GM21737 (cell line): ENCODE results near the gene PKLR.
"Not testable (repeated sequence)": the region's sequence is repeated elsewhere in the genome, so short reads cannot be mapped to it uniquely, and the experiment has no call there.

Experiments used
- ATAC-seq: cut with Tn5 transposase; IDR thresholded peaks from one replicate; pipeline ENCODE4 v1.9.1; 2021; ENCODE audit warnings: mild to moderate bottlenecking, moderate library complexity; ENCODE audit not compliant: unreplicated experiment

PKLR gene

DNA sequence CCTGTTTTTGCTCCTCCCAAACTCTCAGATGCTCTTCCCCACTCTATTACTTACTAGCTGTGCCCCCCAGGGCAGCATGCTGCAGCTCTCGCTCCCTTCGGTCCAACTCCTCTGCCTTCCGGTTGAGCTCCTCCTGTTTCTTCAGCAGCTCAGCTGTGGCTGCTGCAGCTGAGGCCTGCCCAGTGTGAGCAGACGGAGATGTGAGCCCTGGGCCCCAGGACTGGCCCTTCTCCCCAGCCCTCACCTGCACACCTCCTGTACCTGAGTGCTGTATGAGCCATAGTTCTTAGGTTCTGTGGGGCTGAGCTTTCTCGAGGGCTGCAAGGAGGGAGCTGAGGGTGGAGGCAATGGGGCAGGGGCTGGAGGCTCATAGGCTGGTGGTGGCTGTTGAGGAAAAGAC is 41.0 kb downstream of the PKLR start:
- no peak for ATAC-seq

DNA sequence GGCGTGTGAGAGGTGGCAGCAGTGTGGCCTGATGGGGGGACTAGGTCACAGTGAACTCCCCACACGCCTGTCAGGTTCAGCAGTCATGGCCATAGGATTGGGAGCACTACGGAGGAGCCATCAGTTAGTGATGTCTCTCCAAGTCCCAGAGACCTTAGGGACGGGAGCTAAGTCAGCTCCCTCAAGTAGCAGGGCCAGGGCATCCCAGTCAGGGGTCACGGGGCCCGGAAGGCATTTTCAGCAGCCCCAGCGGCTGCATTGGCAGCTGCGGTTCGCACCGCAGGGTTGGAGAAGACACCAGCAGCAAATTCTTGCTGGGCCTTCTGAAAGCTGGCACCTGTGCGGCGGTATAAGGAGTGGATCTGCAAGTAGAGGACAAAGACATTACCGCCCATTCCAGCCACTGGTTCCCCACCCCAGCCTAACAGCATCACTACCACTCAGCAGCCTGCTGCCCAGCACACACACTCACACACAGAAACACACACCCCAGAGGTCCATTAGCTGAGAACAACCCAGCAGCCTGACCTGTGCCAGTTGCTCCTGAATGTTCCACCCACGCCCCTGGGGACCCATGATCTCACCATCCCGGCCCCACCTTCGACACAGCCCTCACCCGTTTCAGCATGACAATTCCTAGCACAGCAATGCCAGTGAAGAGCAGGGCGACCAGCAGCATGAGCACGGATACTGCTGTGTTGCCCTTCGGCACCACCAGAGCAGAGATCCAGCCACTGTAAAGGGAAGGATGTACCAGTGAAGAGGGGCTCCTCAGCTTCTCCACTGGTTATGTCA is 45.0 kb downstream of the PKLR start:
- ATAC-seq: no peak

DNA sequence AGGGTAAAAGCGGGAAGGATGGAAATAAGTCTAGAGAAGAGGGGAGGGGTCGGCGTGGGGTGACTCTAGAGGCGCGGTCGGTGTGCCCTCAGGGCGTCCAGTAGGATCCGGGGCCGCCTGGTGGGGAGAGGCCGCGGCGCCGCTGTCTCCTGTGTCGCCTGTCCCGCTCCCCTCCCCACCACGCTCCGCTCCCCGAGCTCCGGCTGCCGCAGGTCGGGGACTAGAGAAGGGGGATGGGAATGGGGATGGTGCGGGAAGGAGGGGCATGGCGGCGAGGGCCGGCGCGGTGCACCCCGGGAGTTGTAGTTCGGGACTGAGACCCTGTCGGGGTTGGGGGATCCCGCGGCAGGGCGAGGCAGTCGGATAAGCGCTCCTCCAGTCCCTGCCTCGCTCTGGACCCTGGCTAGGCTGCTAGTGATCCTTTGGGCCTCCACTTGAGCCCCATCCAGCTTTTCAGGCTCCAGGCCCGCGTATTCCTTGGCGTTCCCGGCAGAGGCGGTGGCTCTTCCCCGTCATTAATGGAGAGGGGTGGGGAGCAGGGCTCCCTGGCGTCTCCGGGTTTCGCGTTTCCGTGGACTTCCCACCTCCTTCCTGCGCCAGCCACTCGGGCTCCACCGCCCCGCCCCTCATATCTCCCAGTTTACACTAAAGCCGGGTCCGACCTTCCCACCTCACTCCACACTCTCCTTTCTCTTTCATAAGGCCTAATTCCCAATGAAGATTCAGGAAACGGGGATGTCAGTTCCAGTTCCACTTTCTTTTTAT is 45.8 kb downstream of the PKLR start, which contains the start of gene ENTREP3:
ENTREP3 (minus strand) TSS at position 241 of the 765 bp plus-strand sequence. CDS start 606 bp downstream, outside the sequence.
- no peak for ATAC-seq

DNA sequence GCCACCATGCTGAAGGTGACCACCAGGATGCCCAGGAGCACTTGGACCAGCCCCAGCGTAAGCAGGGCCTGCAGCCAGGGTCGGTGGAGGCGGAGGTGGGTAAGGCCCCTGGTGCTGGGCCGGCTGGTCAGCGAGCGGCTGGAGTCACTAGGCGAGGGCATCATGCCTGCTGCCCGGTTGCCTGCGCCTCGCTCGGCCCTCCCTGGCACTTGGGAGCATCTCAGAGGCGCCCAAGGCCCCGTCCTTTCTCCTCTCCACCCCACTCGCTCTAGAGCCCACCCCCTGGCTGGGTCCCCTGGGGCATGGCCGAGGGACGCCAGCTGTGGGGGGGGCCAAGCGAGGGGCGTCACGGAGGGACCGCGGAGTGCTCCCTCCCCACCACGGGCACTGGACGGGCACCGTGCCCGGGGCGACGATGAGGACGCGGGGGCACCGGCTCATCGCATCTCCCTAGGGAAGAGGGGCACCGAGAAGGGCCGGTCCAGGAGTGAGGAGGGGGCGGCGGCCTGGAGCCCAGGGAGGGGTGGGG is 46.5 kb downstream of the PKLR start:
- no peak for ATAC-seq

DNA sequence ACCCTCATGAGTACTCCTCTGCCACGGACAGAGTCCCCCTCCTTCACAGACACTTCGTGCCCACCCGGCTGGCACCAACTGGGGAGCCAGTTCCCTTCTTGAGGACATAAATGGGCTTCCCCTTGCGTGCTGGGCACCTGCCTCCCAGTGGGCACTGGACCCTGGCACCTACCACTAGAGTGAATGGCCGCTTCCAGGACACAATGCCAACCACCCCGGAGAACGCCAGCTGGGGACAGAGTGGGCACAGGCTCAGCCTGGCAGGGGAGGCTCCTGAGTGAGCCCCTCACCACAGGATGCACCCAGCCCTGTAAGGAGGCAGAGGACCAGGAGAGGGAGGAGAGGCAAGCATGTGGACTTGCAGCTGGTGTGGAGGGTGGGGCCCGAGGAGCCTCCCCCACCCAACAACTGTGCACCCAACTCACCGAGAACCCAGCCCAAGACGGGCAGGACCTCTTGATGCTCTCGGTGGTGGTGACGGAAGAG is 47.0 kb downstream of the PKLR start:
- no peak for ATAC-seq

DNA sequence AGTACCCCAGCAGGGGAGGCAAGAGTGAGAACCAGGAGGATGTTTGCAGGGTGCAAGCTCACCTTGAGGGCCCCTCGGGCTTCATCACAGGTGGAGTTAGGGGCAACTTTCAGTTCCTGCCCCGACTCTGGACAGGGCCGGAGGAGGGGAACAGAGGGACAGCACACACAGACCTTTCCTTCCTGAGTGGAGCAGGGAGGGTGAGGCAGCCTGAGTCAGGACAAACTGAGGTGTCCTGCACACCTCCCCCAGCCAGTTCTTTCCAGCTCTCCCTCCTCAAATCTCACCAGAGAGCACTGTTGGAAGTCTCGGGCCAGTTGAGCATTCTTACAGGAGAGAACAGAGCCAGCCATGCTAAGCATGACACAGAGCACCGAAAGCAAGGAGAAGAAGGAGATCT is 47.4 kb downstream of the PKLR start:
- no peak for ATAC-seq

DNA sequence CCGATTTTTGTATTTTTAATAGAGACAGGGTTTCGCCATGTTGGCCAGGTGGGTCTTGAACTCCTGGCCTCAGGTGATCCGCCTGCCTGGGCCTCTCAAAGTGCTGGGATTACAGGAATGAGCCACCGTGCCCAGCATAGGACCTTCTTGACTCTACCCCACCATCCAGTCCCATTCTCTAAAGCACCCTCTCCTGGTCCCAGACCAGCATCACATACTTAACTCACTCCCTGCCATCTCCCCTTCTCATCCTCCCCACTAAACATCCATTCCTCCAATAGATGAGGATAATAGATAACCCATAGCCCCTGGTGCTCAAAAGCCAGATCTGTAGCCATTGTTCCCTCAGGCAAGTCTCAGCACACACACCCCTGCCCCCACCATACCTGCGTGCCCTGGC is 48.0 kb downstream of the PKLR start:
- no peak for ATAC-seq

DNA sequence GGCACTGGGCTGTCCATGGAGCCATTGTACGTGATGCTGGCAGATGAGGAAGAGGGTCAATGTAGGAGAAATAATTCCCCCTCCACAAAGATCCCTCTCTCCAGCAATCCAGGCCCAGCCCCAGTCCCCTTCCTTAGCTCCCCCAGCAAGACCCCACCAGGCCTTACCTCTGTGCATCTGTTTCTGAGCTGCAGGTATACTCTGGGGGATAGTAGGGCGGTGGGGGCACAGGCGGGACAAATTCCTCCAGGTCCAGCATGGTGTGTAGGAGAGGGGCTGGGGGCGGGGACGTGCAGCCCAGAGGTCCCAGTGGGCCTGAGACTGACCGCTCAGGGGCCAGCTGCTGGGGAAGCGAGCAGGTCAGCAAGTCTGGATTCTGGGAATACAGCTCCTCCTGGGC is 49.7 kb downstream of the PKLR start:
- no peak for ATAC-seq

DNA sequence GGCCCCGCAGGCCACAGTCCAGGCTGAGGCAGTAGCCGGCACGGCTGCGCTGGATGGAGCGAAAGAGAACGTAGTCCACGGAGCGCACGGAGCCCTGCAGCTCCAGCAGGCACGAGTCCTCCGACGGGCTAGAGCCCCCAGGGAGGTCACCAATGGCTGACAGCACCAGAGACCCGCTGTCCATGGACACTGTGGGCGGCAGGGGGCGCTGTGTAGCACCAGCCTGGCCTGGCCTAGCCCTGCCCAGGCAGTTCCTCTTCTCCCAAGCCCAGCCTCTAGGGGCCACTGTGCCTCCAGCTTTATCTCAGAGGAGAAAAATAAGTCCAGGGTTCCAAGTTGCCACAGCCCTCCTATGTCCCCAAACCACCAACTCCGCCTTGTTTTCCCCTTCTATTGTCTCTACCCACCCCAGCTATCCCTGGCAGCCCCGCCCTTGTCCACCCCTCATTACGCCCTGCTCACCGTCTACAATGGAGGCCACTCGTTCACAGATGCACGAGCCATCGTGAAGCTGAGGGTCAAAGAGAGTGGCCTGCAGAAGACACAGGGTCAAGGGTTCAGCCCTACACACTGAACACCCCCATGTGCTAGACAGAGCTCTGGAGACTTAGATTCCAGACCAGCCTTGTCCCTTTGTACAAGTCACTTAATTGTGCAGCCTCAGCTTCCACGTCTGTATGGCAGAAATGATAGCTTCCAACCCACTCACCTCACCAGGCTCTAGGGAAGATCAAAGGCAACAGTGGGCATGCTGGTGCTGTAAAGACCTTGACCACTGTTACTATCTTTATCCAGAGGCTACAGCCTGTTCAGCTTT is 50.4 kb downstream of the PKLR start:
- peak; percentile 80 for ATAC-seq

DNA sequence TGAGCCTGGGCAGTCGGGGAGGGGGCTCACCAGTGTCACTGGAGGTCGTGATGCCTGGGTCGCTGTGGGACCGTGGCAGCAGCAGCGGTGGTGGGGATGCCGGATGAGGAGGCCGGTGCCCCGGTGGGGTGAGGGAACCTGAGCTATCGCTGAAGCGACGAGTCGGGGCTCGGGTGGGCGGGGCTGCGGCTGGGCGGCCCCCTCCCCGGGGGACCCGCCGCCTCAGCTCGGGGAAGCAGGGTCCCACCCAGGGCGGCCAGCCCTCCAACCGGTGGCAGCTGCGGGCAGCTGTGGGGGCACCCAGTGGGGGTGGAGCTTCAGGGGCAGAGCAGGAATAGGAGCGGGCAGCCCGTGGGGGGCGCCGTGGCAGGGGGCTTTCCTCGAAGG is 51.0 kb downstream of the PKLR start:
- ATAC-seq: peak; percentile 11

DNA sequence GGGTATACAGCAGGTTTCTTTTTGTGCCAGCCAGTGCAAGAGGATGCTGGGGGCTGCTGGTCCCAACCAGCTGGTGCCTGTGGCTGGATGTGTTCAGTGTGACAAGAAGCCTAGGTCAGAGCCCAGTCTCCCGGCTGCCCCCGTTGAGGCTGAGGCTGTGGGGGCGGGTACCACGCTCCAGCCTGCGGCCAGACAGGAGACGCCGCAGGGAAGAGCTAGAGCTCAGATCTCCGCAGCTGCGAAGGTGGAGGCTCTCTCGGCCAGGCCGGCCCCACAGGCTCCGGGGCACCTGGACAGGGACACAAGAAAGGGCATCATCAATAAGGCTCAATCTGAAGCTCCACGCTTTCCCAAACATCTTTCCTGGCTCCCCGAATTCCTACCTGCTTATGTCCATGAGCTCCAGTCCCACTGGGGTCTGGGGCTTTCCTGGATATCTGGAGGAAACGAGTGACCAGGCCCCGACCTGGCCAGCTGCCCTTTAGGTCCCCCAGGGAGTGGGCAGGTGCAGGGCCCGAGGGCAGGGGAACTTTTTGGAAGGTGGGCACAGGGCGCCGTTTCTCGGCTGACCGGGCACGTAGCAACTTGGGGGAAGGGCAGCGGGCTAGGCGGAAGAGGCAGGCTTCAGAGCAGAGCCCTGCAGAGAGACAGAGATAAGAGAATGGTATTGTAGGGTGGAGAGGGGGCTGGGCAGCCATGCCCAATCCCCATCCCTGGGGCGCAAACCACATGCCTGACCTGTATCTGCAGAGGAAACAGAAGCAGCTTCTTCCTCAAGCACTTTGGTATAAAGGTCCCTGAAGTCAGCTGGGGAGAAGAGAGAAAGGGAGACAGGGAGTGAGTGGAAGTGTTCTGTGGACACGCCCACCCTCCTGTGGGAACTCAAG is 53.3 kb downstream of the PKLR start:
- no peak for ATAC-seq

DNA sequence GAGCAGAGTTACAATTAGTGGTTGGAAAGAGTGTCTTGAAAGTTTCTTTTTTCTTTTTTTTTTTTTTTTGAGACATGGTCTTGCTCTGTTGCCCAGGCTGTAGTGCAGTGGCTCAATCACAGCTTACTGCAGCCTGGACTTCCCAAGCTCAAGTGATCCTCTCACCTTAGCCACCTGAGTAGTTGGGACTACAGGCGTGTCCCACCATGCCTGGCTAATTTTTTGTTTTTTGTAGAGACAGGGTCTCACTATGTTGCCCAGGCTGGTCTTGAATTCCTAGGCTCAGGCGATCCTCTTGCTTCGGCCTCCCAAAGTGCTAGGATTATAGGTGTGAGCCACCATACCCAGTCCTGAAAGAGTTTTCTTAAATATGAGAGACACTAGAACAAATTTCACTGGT is 54.4 kb downstream of the PKLR start:
- not testable (repeated sequence) for ATAC-seq

DNA sequence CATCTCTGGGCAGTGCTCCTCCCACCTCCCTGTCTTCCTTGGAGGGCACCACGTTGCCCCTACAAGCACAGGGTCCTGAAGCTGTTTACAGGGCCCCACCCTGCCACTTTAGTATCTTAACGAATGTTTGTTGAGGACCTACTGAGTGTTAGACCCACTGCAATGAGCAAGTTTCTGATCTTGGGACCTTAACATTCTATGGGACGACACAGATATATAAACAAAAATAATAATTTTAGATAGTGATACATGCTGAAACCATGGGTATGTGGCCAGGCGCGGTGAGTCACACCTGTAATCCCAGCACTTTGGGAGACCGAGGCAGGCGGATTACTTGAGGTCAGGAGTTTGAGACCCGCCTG is 56.1 kb downstream of the PKLR start:
- ATAC-seq: no peak

DNA sequence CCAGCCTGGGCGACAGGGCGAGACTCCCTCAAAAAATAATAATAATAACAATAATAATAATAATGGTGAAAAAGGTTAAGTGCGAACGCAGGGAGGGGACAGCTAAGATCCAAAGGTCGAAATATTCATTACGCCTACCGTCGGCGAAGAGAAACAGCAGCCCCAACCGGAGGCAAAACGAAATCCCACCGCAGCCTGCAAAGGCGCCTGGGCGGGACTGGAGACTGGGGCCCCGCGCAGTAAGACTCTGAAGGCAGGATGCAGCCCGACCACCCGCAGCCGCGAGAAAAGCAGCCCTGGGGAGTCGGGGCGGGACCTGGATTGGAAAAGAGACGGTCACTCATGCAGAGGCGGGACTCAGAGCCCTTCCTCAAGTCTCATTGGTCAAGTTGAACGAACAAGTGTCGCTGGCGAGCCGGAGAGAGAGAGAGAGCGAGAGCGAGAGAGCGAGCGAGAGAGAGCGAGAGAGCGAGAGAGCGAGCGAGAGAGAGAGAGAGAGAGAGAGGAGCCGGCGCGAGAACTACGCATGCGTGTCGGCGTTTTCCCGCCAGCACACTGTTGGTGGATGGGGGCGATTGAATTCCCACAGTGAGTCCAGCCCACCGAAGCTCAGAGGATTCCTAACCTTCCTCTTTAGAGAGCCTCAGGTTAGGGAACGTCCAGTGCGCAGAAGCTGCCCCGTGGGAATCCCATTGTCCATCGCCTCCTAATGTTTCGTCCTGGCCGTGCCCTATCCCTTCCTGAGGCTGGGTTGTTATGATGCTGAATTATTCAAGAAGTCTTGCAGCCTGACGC is 56.7 kb downstream of the PKLR start:
- peak; percentile 87 for ATAC-seq

DNA sequence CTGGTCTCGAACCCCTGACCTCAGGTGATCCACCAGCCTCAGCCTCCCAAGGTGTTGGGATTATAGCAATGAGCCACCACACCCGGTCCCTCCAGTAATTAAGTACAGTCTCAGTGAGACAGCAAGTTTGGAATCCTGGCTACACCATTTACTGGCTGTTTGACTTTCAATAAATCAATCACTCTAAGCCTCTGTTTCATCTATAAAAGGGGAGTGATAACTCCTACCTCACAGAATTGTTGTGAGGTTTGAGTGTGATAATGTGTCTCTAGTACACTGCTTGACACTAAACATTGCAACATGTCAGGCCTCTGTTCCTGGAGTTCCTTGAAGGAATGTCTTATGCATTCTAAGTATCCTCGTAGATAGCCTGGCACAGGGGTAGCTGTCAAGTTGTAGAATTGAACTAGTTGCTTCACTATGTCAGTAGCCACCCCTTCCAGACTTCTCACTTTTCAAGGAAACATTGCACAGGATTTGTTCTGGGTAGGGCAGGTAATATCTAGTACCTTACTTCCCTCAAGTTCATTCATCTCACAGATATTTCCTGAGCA is 58.4 kb downstream of the PKLR start:
- ATAC-seq: no peak

DNA sequence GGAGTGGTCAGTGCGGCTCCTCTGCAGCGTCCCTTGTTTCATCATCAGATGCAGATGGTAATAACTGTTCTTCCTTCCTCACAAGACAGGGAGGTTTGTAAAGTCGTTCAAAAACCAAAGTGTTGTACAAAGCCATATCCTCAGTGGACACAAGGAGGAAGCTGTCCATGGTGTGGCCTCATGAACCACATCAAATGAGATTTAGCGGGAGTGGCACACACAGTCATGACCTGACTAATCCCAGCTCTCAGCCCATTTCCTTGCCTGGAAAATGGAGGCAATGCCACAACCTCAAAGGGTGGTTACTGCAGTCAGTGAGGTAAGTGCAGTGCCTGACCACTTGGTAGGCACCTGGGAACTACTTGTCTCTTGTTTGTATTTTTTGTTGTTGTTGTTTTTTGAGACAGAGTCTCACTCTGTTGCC is 59.4 kb downstream of the PKLR start:
- no peak for ATAC-seq

DNA sequence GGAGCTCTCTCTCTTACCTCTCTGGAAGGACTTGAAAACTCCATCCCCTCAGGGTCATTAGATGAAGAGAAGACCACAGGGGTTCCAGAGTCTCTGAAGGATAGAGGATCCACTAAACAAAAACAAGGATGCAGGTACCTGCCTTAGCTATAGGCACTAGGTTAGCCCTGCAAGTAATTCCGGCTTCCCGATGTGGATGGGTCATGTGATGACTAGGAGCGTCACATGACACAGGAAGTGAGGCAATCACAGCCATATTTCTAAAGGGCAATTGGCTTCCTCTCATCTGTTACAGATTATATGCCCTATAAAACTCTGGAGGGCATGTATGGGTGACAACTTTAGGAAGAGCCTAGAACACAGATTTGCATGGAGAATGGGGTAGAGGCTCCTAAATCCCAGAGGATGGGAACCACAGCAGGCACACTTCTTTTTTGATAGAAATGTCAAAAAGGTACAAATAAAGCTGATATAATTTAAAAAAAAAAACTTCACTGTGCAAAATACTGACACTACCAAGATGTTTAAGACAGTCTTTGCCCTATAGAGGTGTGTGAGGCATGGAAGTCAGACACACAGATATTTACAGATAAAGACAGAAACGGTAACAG is 60.1 kb downstream of the PKLR start:
- ATAC-seq: no peak
